OCI-LY7 (cell line): ENCODE results near the gene GPR21. TPM values are rescaled to one million over a fixed set of nuclear protein-coding genes. Genes with fewer than 3 reads are reported as not detected.

ENCODE experiments used
- BruUV-seq: library from RNA; stranded (reverse); fragments of 400-500 nt; replicated peaks from 2 replicates; lab custom pipeline; 2021; lab: Mats Ljungman, UMichigan
- CTCF ChIA-PET: fragments of 300-600 bp; sonication (Branson Sonifier 250); formaldehyde crosslinking; loops from one replicate; lab custom pipeline; 2022; ENCODE audit warnings: antibody characterized with exemption; ENCODE audit not compliant: unreplicated experiment; lab: Charles Lee
- POLR2A ChIA-PET: fragments of 300-600 bp; sonication (Branson Sonifier 250); formaldehyde crosslinking; loops from one replicate; lab custom pipeline; 2022; ENCODE audit warnings: antibody characterized with exemption; lab: Charles Lee
- DNase-seq: peaks from one replicate; pipeline ENCODE4 v3.0.0-alpha.2; 2015; ENCODE audit warnings: low spot score
- H2AFZ ChIP-seq: fragments of 200-600 bp; sonication (generic), shearing (Covaris generic); 2 replicates; pipeline ENCODE4 v1.6.1; 2014; ENCODE audit warnings: mild to moderate bottlenecking, antibody characterized with exemption, low read length, moderate library complexity
- H3K27ac ChIP-seq: fragments of 200-600 bp; sonication (generic); 2 replicates; pipeline ENCODE4 v1.5.1; 2014; ENCODE audit warnings: mixed run types, low read depth, mild to moderate bottlenecking, moderate library complexity, low read length, inconsistent platforms; ENCODE audit not compliant: poor library complexity, severe bottlenecking
- H3K36me3 ChIP-seq: fragments of 200-600 bp; sonication (generic); 2 replicates; pipeline ENCODE4 v1.6.1; 2014; ENCODE audit warnings: mild to moderate bottlenecking, antibody characterized with exemption, low read length, moderate library complexity, mixed read lengths; ENCODE audit not compliant: insufficient read depth
- H3K4me1 ChIP-seq: fragments of 200-600 bp; sonication (generic); 2 replicates; pipeline ENCODE4 v1.5.1; 2014; ENCODE audit warnings: mild to moderate bottlenecking, low read length; ENCODE audit not compliant: insufficient read depth, poor library complexity, severe bottlenecking
- H3K4me2 ChIP-seq: fragments of 200-600 bp; sonication (generic); 2 replicates; pipeline ENCODE4 v1.6.1; 2014; ENCODE audit warnings: mild to moderate bottlenecking, low read length
- H3K4me3 ChIP-seq: fragments of 200-600 bp; sonication (generic); 2 replicates; pipeline ENCODE4 v1.5.1; 2014; ENCODE audit warnings: mild to moderate bottlenecking, low read depth, low read length; ENCODE audit not compliant: poor library complexity, severe bottlenecking
- H3K79me2 ChIP-seq: fragments of 200-600 bp; sonication (generic); 2 replicates; pipeline ENCODE4 v1.6.1; 2016; ENCODE audit warnings: low read depth, mild to moderate bottlenecking, low read length, moderate library complexity, mixed read lengths; ENCODE audit not compliant: insufficient read depth
- H3K9me2 ChIP-seq: fragments of 200-600 bp; sonication (generic); 2 replicates; pipeline ENCODE4 v1.6.1; 2016; ENCODE audit warnings: mild to moderate bottlenecking, low read length, mixed read lengths; ENCODE audit not compliant: insufficient read depth
- H3K9me3 ChIP-seq: fragments of 200-600 bp; sonication (generic); 2 replicates; pipeline ENCODE4 v1.6.1; 2014; ENCODE audit warnings: mild to moderate bottlenecking, mixed run types, low read length, mixed read lengths
- H4K20me1 ChIP-seq: fragments of 200-600 bp; sonication (generic); 2 replicates; pipeline ENCODE4 v1.6.1; 2014; ENCODE audit warnings: mild to moderate bottlenecking, antibody characterized with exemption, low read length, moderate library complexity, mixed read lengths; ENCODE audit not compliant: insufficient read depth
- CTCF ChIP-seq: fragments of 200-600 bp; sonication (generic); conservative IDR thresholded peaks from 2 replicates; pipeline ENCODE4 v1.5.1; 2014; ENCODE audit warnings: mild to moderate bottlenecking, antibody characterized with exemption, low read length, moderate library complexity, mixed read lengths
- EZH2phosphoT487 ChIP-seq: fragments of 200-600 bp; sonication (generic); IDR thresholded peaks from 2 replicates; pipeline ENCODE4 v1.6.1; 2018; ENCODE audit warnings: low read depth, borderline replicate concordance, mild to moderate bottlenecking, mixed run types, antibody characterized with exemption, low read length, moderate library complexity, mixed read lengths
- intact Hi-C: fragments of 100-400 bp; cut with micrococcal nuclease; formaldehyde crosslinking; loops from one replicate; pipeline ENCODE4 v1.10.0; 2022; ENCODE audit not compliant: unreplicated experiment
- total RNA-seq, 2 experiments: library from RNA; depleted of rRNA in 1 of 2; stranded (reverse); fragments of >200 nt in 1 of 2; shearing (Covaris generic) in 1 of 2; gene quantifications; 2 replicates each; pipeline ENCODE4 v1.2.3, GENCODE V29; 2014 to 2022

The GPR21 gene
- total RNA-seq, 2 experiments from 2014 or later: 0.25 TPM; not detected in 1

DNA sequence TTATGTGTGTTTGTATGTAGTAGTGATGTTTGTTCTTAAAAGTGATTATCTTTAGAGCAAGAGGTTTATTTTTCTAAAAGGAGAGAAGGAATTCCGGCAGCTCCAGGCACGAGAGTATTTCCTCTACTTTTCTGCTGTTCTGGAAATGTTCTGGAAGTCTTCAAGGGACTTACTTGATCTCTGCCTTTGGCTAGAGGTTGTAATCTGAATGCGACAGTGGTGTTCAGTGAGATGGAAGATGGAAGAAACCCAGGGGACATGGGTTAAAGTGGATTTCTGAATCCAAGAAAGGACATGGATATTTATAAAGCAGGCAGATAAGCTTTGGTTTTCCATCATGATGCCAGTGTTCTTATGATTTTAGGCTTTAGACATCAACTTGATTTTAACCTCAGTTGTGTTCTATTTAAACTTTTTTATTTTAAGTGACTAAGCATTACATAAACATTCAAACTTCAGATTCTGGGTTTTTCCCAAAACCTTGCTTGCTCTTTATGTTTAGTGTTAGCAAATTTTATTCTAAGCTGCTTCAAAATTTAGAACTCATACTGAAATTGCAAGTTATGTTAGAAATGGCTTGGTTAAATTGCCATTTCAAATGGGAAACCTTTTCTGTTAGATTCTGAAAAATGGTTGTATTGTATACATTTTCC lies 3.6 kb downstream of the GPR21 start:
- ChIA-PET POLR2A (interaction anchor here (0.7 to 1.3 kb wide), 3 partner anchors 8 to 10 kb away, joined by 3 to 6 read pairs (median 3); no protein-coding TSS in a partner anchor), CTCF (no interaction called here)
- no TSS peak for BruUV-seq

DNA sequence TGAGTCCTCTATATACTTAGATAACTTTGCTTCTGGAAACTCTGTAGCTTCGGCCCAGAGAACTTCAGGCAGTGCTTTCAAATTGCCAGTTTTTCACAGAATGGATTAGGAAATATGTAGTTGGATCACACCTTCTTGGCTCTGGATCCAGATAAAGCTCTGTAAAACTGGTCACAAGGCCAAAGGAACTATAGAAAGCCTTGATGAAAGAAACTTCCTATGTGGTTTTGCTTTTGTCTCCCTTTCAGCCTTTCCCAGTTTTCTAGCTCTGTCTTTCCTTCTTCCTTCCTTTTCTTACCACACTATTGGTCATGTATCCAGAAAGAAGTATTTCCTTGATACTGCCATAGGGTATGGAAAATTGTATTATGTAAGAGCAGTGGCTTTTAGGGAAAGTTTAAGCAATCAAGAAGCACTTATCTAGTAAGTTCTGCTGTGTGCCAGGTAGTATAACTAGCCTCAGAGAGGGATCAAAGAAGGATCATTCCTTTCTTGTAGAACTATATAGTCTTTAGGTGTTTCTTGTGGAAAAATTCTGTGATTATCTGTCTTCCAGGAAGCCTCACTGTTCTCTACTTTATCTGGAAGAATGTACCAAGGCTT lies 6.3 kb downstream of the GPR21 start:
- DNase-seq: no peak
- no TSS peak for BruUV-seq
- H3K36me3 ChIP-seq: peaks cover 29% of the 10 kb centered on the region
- H3K79me2 ChIP-seq: no peaks in the 10 kb centered on the region
- no peaks in the 10 kb centered on the region for H4K20me1 ChIP-seq
- CTCF ChIA-PET: no interaction called here
- no peaks in the 10 kb centered on the region for H3K9me2 ChIP-seq
- no peak overlapping the region for H3K27ac ChIP-seq
- H2AFZ ChIP-seq: no peak overlapping the region
- POLR2A ChIA-PET: no interaction called here
- intact Hi-C loops: no loop called here
- no peaks in the 10 kb centered on the region for H3K4me1 ChIP-seq
- peaks cover 4% of the 10 kb centered on the region; the same call in 1 of the 2 replicates for H3K9me3 ChIP-seq
- TF ChIP-seq EZH2phosphoT487 (no peak), CTCF (no peak)
- H3K4me3 ChIP-seq: no peak overlapping the region
- no peak overlapping the region for H3K4me2 ChIP-seq

More for the DNA sequence above, 3.6 kb downstream of the GPR21 start:
- no peak for DNase-seq
- Histone ChIP-seq H3K27ac (no peak overlapping the region), H3K9me2 (no peaks in the 10 kb centered on the region), H4K20me1 (no peaks in the 10 kb centered on the region), H2AFZ (no peak overlapping the region), H3K4me2 (no peak overlapping the region), H3K4me1 (no peaks in the 10 kb centered on the region), H3K9me3 (no peaks in the 10 kb centered on the region), H3K4me3 (no peak overlapping the region), H3K36me3 (peaks cover 13% of the 10 kb centered on the region), H3K79me2 (no peaks in the 10 kb centered on the region)
- intact Hi-C loops: no loop called here
- no peak for TF ChIP-seq CTCF
- TF ChIP-seq EZH2phosphoT487: no peak

GRCh38 chr9:123040801-123041200 lies 7.3 kb downstream of the GPR21 start:
- CTCF ChIA-PET: no interaction called here
- Histone ChIP-seq H4K20me1 (no peaks in the 10 kb centered on the region), H3K4me2 (no peak overlapping the region), H3K9me3 (peaks cover 4% of the 10 kb centered on the region; the same call in 1 of the 2 replicates), H3K4me1 (no peaks in the 10 kb centered on the region), H3K79me2 (no peaks in the 10 kb centered on the region), H3K27ac (no peak overlapping the region), H3K9me2 (no peaks in the 10 kb centered on the region), H2AFZ (no peak overlapping the region), H3K4me3 (no peak overlapping the region), H3K36me3 (peaks cover 29% of the 10 kb centered on the region)
- BruUV-seq: no TSS peak
- TF ChIP-seq EZH2phosphoT487: no peak
- TF ChIP-seq CTCF: no peak
- intact Hi-C loops: no loop called here
- no peak for DNase-seq
- POLR2A ChIA-PET: interaction anchor here (1.0 kb wide), 1 partner anchor 30 kb away, joined by 3 read pairs; no protein-coding TSS in a partner anchor
